Activated CD4-positive, CD25-positive, alpha-beta regulatory T cell (primary cell): ENCODE measurements around the gene RPS14.

Source experiments
- DNase-seq, 4 experiments: peaks; one replicate each; lab custom pipeline; 2025; lab: John Stamatoyannopoulos, UW

RPS14 gene

GRCh38 chr5:150400316-150401075 is 49.0 kb downstream of the RPS14 start:
- DNase-seq: no peak

DNA sequence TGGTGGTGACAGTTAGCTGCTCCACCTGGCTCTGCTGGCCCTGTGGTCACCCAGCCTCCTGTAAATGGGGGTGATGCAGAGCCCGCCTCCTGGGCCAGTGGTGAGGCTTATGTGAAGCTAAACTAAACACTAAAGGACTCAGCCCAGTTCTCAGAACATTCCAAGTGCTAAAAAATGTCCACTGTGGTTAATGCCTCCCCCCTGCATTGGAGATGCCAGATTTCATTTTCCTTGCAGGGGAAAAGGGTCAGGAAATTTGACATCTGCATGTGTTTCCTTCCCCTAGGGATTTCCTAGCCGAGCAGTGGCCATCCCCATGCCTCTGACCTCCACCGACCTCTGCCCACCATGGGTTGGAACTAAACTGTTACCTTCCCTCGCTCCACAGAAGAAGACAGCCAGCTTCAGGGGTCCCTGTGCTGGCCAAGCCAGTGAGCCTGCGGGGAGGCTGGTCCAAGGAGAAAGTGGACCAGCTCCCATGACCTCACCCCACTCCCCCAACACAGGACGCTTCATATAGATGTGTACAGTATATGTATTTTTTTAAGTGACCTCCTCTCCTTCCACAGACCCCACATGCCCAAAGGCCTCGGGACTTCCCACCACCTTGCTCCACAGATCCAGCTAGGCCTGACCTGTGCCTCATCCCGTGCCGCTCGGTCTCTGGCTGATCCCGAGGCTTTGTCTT is 49.9 kb downstream of the RPS14 start:
- DNase-seq: no peak

GRCh38 chr5:150398722-150399523 is 50.6 kb downstream of the RPS14 start:
- no peak for DNase-seq

DNA sequence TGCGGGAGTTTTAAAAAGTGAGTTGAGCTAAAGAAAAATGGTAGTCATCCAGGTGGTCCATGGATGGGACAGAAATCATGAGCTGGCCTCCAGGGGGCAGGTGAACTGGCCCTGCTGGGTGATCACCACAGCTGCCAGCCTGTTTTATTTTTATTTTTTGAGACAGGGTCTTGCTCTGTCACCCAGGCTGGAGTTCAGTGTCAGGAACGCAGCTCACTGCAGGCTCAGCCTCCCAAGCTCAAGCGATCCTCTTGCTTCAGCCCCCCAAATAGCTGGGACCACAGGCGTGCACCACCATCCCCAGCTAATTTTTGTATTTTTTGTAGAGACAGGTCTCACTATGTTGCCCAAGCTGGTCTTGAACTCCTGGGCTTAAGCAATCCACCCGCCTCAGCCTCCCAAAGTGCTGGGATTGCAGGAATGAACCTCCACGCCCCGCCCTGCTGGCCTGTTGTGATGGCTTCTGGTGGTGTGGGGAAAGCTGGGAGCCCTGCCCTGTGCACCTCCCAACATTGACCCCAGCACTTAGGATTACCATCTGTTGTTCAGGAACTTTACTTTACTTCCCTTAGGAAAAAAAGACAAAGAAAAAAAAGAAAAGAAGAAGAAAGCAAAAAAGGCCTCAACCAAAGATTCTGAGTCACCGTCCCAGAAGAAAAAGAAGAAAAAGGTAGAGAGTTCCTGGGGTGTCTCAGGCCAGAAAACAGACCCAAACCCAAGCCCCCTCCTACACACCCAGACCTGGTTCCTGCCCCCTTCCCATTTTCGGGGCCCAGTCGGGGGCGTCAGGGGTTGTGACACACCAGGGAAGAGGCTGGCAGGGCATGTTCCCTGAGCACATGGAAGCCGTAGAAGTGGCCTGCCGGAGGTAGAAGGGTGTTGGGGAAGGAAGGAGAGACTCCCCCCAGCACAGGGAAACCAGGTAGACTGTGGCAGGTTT is 51.5 kb downstream of the RPS14 start:
- no peak for DNase-seq

- no peak for DNase-seq
These were observed 52.3 kb downstream of the RPS14 start for GRCh38 chr5:150397146-150397781.

DNA sequence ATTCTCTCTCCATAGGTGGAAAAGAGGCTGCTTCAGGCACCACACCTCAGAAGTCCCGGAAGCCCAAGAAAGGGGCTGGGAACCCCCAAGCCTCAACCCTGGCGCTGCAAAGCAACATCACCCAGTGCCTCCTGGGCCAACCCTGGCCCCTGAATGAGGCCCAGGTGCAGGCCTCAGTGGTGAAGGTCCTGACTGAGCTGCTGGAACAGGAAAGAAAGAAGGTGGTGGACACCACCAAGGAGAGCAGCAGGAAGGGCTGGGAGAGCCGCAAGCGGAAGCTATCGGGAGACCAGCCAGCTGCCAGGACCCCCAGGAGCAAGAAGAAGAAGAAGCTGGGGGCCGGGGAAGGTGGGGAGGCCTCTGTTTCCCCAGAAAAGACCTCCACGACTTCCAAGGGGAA is 53.3 kb downstream of the RPS14 start:
- no peak for DNase-seq

- no peak for DNase-seq
These were observed 53.9 kb downstream of the RPS14 start for GRCh38 chr5:150395688-150395975.

DNA sequence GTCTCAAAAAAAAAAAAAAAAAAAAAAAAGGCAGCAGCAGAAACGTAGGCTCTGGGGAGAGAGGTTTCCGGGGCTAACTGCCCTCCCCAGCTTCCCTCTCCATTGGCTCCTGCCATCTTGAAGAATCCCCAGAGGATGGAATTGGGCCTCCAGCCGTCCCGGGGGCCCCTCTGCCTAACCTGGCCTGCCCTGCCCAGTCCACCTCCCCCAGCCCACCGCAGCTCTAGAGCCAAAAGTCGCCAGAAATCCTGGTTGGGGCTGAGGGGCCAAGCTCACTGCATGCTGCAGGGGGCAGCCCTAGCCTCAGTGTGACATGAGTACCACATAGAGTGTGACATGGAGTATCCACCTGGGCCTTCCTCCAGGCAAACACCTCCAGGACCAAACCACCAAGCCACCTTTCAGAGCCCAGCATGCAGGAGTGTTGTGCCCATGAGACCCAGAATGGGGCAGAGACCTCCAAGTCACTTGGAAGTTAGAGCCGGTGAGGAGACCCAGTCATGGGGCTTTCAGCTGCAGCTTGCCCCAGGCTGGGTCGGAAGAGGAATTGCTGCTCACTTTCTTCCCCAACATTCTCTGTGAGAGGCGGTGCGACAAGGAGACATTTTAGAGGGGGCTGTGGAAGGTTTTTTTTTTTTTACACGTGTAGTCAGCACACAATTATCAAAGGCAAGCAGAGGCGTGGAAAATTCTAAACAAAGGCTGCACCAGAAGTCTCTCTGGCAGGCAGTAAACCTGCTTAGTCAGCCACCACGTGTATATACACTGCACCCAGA is 54.4 kb downstream of the RPS14 start:
- no peak for DNase-seq

GRCh38 chr5:150394131-150394530 is 55.4 kb downstream of the RPS14 start:
- DNase-seq: no peak

- no peak for DNase-seq
These were observed 56.4 kb downstream of the RPS14 start for GRCh38 chr5:150393096-150393645.

GRCh38 chr5:150392680-150393079 is 56.9 kb downstream of the RPS14 start:
- no peak for DNase-seq
